GM21717 (cell line): ENCODE measurements around the gene TMEM69.
"Not testable (repeated sequence)": the region's sequence is repeated elsewhere in the genome, so short reads cannot be mapped to it uniquely, and the experiment has no call there.

Source experiments
- ATAC-seq: cut with Tn5 transposase; IDR thresholded peaks from one replicate; pipeline ENCODE4 v1.9.1; 2021; ENCODE audit warnings: mild to moderate bottlenecking, moderate library complexity; ENCODE audit not compliant: unreplicated experiment

TMEM69 gene, protein sequence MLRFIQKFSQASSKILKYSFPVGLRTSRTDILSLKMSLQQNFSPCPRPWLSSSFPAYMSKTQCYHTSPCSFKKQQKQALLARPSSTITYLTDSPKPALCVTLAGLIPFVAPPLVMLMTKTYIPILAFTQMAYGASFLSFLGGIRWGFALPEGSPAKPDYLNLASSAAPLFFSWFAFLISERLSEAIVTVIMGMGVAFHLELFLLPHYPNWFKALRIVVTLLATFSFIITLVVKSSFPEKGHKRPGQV

GRCh38 chr1:45687754-45688740 lies at the start of gene TMEM69:
TMEM69 (plus strand) TSS chr1:45688181; CDS start chr1:45691069, 2,888 bp downstream.
- no peak for ATAC-seq

- no peak for ATAC-seq
Observed at GRCh38 chr1:45640293-45640692, 47.7 kb upstream of the TMEM69 start.

DNA sequence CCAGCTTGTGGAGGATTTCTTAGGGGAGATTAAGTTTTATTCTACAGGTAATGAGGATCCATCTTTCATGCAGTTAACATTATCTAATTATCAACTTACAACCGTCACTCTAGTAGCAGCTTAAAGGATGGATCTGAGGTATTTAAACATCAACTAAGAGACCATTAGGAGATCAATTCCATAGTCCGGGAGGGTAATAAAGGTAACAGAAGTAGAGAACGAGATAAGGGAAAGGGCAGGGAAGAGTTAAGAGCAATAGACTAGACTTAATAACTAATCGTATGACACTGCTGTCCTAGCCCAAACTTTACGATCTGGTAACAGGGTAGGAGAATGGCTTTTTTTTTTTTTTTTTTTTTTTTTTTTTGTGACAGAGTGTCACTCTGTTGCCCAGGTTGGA lies 44.7 kb upstream of the TMEM69 start:
- ATAC-seq = no peak

DNA sequence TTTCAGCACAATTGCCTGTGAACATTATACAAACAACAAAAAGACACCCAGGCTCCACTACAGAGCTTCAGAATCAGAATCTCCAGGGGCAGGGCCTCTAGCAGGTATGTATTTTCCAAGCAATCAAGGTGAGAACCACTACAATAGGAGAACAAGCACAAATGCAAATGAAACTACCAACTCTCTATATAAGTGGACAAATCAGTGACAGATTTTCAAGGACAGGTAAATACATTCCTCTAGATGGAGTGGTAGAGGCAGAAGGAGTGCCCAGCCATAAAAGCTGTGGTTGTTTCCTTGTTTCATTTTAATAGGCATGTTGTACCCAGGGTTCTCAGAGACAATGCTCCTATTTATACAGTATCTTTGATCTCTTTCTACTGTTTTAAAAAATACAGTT lies 44.0 kb upstream of the TMEM69 start:
- no peak for ATAC-seq

DNA sequence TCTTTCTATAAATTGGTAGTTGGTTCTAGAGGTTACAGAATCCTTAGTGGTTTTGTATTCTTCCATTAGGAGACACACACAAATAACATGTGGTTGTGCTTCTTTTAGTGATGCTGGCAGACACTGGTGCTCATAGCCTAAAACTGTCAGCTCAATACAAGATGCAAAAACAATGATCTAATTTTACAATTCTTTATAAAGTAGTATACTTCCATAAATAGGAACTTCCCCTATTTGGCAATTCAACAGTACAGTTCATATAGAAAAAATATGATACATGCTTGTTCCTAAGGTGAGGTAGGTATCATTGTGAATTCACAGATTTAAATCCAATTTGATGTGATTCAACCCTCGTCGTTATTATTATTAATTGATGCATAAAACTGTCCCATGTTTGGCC lies 43.3 kb upstream of the TMEM69 start:
- ATAC-seq = no peak

GRCh38 chr1:45647248-45648021 lies 40.5 kb upstream of the TMEM69 start:
- ATAC-seq = no peak

- no peak for ATAC-seq
Observed at GRCh38 chr1:45654540-45655280, 33.3 kb upstream of the TMEM69 start.

DNA sequence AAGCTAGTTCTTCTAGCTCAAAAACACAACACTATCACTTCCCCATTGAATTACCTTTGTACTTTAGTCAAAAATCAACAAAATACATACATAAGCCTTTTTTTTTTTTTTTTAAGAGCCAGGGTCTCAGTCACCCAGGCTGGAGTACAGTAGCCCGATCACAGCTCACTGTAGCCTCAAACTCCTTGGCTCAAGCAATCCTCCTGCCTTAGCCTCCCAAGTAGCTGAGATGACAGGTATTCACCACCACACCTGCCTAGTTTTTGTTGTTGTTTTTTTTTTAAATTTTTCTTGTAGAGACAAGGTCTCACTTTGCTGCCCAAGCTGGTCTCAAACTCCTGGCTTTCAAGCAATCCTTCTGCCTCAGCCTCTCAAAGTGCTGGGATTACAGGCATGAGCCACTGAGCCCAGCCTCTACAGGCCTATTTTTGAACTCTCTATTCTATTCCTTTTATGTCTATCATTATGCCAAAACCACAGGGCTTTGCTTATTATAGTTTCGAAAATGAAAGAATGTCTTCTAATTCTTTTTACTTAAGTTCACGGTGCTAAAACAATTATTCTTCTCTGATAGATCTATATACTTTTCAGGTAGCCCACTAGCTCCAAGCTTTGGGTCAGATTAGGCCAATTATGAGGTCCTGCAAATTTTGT lies 31.3 kb upstream of the TMEM69 start:
- ATAC-seq = no peak

GRCh38 chr1:45658171-45658570 lies 29.8 kb upstream of the TMEM69 start:
- no peak for ATAC-seq

- no peak for ATAC-seq
Observed at GRCh38 chr1:45659222-45659621, 28.8 kb upstream of the TMEM69 start.

DNA sequence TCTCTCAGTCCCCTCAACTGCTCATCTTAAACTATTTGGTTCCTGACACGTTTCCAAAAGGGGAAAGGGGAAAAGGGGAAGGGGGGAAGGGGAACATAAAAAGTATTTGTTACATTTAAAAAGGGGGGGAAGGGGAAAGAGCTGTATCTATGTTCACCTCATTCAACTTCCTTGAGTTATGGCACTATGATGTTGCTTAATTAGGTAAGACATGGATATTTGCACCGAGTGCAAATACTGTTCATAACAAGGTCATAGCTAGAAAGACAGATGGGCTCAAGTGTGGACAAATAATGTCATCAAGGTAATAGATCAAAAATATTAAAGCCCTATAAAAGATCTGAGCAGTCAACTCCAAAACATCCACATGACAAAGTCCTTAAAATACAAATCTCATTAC lies 27.6 kb upstream of the TMEM69 start:
- ATAC-seq = no peak

- no peak for ATAC-seq
Observed at GRCh38 chr1:45666836-45667235, 21.1 kb upstream of the TMEM69 start.

- no peak for ATAC-seq
Observed at GRCh38 chr1:45667321-45668111, 20.5 kb upstream of the TMEM69 start.

- ATAC-seq = no peak
Observed at GRCh38 chr1:45668526-45668925, 19.5 kb upstream of the TMEM69 start.

DNA sequence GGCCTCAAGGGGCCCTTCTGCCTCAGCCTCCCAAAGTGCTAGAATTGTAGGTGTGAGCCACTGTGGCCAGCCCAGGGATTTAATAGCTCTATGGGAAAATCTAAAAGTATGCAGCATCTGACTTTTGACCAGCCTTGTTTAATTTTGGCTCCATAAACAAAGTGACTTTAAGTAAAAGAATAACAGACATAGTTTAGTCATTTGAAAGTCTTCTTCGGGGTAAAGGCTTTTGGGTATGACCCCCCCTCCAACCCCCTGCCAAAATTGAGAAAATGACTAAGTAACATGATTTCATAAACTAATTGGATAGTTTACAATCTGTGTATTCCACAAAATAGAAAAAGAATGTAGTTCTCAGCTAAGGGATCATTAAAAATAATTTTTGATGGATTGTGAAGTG lies 18.6 kb upstream of the TMEM69 start:
- no peak for ATAC-seq

- ATAC-seq = no peak
Observed at GRCh38 chr1:45669859-45670655, 17.9 kb upstream of the TMEM69 start.

DNA sequence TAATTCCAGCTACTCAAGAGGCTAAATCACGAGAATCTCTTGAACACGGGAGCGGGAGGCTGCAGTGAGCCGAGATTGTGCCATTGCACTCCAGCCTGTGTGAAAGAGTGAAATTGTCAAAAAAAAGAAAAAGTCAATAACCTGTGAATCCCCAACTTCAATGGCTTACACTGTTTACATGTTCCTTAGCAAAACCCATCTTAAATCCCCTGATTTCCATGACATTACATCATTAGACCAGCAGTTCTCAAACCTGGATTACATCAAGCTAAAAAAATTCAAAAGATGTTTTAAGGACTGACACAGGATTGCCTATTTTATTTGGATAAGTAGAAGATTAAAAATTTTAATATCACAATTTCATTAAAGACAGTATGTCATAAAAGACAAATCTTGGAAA lies 14.0 kb upstream of the TMEM69 start:
- no peak for ATAC-seq

DNA sequence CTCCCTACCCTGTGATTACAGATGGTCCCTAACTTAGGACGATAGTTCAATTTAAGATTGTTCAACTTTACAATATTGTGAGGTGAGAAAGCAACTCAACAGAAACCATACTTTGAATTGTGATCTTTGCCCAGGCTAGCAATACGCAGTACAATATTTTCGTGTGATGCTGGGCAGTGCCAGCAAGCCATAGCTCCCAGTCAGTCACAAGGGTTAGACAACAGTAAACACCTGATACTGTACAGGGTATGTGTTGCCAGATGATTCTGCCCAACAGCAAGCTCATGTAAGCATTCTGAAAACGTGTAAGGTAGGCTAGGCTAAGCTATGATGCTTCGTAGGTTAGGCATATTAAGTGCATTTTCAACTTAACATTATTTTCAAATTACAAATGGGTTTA lies 13.5 kb upstream of the TMEM69 start:
- no peak for ATAC-seq

- not testable (repeated sequence) for ATAC-seq
Observed at GRCh38 chr1:45676553-45676952, 11.4 kb upstream of the TMEM69 start.
